HG03039 (cell line): ENCODE data around the gene ABL1.

Experiments
- ATAC-seq: cut with Tn5 transposase; IDR thresholded peaks from one replicate; pipeline ENCODE4 v1.9.1; 2021; ENCODE audit warnings: mild to moderate bottlenecking, moderate library complexity; ENCODE audit not compliant: unreplicated experiment

The ABL1 gene

GRCh38 chr9:130913599-130914416, 78.8 kb downstream of the ABL1 start:
- ATAC-seq, result no peak

- no peak for ATAC-seq
These were observed 79.5 kb downstream of the ABL1 start for GRCh38 chr9:130914417-130915095.

- no peak for ATAC-seq
These were observed 80.0 kb downstream of the ABL1 start for GRCh38 chr9:130915096-130915447.

GRCh38 chr9:130917168-130917960, 82.3 kb downstream of the ABL1 start:
- no peak for ATAC-seq

GRCh38 chr9:130918101-130918825, 83.2 kb downstream of the ABL1 start:
- no peak for ATAC-seq

GRCh38 chr9:130918826-130919558, 83.9 kb downstream of the ABL1 start:
- ATAC-seq, result no peak

- no peak for ATAC-seq
These were observed 84.6 kb downstream of the ABL1 start for GRCh38 chr9:130919559-130920145.

- no peak for ATAC-seq
These were observed 85.2 kb downstream of the ABL1 start for GRCh38 chr9:130920233-130920632.

GRCh38 chr9:130920762-130921299, 85.8 kb downstream of the ABL1 start:
- ATAC-seq, result no peak

GRCh38 chr9:130921300-130921988, 86.4 kb downstream of the ABL1 start:
- no peak for ATAC-seq

GRCh38 chr9:130921989-130922892, 87.2 kb downstream of the ABL1 start:
- ATAC-seq, result no peak

- ATAC-seq, result no peak
These were observed 88.0 kb downstream of the ABL1 start for GRCh38 chr9:130922893-130923610.

- no peak for ATAC-seq
These were observed 88.8 kb downstream of the ABL1 start for GRCh38 chr9:130923611-130924447.

- ATAC-seq, result no peak
These were observed 89.4 kb downstream of the ABL1 start for GRCh38 chr9:130924448-130924788.

- no peak for ATAC-seq
These were observed 90.1 kb downstream of the ABL1 start for GRCh38 chr9:130925050-130925678.

GRCh38 chr9:130927338-130927737, 92.3 kb downstream of the ABL1 start:
- no peak for ATAC-seq
